Measurements from ENCODE around the gene GSE1. TPM values are rescaled to one million over a fixed set of nuclear protein-coding genes. Genes with fewer than 3 reads are reported as not detected.

GSE1 gene
- total and polyA plus RNA-seq, 2 of the 13 experiments (the other 11 are each of a cell fraction or from before 2014, with no cell fraction given) = 16.1 to 31.2 TPM

DNA sequence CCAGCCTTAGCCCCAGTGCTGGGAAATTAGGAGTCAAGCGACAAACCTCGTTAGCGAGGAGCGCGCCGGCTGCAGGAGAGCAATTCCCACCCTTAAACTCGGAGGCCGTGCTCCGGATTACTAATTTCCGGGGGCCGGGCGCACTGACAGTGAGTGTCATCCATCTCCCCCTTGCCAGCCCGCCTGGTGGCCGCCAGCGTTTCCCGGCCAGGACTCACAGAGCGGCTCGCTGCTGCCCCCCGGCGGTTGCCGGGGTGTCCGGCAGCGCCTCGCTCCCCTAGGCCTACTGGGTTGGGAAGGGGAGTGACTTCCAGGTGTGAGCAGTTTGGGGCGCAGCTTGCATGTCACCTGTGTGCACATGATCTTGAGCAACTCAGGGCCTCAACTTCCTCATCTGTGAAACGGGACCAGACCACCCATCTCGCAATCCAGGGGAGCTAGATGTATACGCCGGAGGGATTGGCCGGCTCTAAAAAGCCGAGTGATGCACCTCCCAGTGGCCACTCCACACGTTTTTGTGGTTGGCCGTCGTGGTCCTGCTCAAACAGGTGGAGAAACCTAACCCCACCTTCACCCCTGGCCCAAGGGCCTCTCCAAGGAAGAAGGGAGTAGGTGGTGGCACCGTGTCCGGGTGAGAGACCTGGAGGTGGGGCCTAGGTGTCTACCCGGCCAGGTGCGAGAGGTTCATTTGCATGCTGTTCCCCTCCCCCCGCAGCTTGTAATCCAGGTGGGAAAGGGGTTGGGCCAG lies 2.5 kb upstream of the GSE1 start (continued):
- TF ChIP-seq, protein P1, sequence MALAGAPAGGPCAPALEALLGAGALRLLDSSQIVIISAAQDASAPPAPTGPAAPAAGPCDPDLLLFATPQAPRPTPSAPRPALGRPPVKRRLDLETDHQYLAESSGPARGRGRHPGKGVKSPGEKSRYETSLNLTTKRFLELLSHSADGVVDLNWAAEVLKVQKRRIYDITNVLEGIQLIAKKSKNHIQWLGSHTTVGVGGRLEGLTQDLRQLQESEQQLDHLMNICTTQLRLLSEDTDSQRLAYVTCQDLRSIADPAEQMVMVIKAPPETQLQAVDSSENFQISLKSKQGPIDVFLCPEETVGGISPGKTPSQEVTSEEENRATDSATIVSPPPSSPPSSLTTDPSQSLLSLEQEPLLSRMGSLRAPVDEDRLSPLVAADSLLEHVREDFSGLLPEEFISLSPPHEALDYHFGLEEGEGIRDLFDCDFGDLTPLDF (CRISPR knock-in tag; IDR thresholded peaks at IDR 0.05) = no peak; the same call in 1 of the 2 replicates
- TF ChIP-seq, protein P2, sequence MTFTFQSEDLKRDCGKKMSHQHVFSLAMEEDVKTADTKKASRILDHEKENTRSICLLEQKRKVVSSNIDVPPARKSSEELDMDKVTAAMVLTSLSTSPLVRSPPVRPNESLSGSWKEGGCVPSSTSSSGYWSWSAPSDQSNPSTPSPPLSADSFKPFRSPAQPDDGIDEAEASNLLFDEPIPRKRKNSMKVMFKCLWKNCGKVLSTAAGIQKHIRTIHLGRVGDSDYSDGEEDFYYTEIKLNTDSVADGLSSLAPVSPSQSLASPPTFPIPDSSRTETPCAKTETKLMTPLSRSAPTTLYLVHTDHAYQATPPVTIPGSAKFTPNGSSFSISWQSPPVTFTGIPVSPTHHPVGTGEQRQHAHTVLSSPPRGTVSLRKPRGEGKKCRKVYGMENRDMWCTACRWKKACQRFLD (CRISPR knock-in tag; IDR thresholded peaks at IDR 0.05; ENCODE audit: borderline replicate concordance) = no peak
- TF ChIP-seq REPIN1 (CRISPR knock-in tag; IDR thresholded peaks at IDR 0.05; ENCODE audit: borderline replicate concordance, low read depth) = peak; percentile 57; the same call in 1 of the 2 replicates
- peak; percentile 70; the same call in 1 of the 2 replicates for TF ChIP-seq ESRRA (CRISPR knock-in tag; IDR thresholded peaks at IDR 0.05; ENCODE audit: low read depth)
- no peak for TF ChIP-seq NR2F6 (IDR thresholded peaks at IDR 0.05)
- peak; percentile 40 for TF ChIP-seq NR2F6 (CRISPR knock-in tag; IDR thresholded peaks at IDR 0.05)
- TF ChIP-seq ZNF263 (CRISPR knock-in tag; IDR thresholded peaks at IDR 0.05) = peak; percentile 78
- TF ChIP-seq CEBPB (IDR thresholded peaks at IDR 0.05; ENCODE audit: borderline replicate concordance, low read depth, low read length) = no peak
- peak; percentile 87 for TF ChIP-seq ZNF501 (CRISPR knock-in tag; IDR thresholded peaks at IDR 0.05)

DNA sequence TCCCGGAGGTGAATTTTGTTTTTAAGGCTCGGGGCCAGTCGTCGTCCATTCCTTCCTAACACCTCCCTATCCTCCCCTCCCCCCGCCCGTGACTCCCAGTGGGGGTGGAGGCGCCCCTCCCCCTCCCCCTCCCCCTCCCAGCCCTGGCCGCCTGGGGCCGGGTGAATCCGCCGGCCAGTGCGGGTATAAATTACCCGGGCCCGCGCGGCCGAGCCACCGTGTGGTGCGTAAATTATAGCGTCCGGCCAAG lies 2.0 kb upstream of the GSE1 start:
- peak overlapping the region; percentile 84 for H3K27ac ChIP-seq (ENCODE audit: extremely low read length, insufficient read depth, low read length)
- H3K4me2 ChIP-seq (ENCODE audit: low read depth, low read length) = peak overlapping the region; percentile 92
- peaks cover 39% of the 10 kb centered on the region for H4K20me1 ChIP-seq (ENCODE audit: insufficient read depth, low read length)
- BruUV-seq (replicated peaks) = no TSS peak
- H3K36me3 ChIP-seq (replicated peaks in 1 of 2; ENCODE audit: control insufficient read depth in 1 of 2, insufficient read depth in 2 of 2, low read length in 2 of 2) = peaks cover under 1 to 3% of the 10 kb centered on the region in 2 experiments; a peak in 2 of 5 replicates
- H3K9me3 ChIP-seq (ENCODE audit: low read length) = no peaks in the 10 kb centered on the region
- no peak for DNase-seq (ENCODE audit: low spot score)
- H3K27me3 ChIP-seq (ENCODE audit: control insufficient read depth in 1 of 2, insufficient read depth in 2 of 2, low read length in 2 of 2) = no peaks in the 10 kb centered on the region
- H3K4me1 ChIP-seq (ENCODE audit: insufficient read depth, low read length) = peaks cover 29% of the 10 kb centered on the region
- in situ Hi-C loops (cut with HindIII; ENCODE audit: extremely low pct_ligation_motif_present, low pct_unique_long_range_greater_than_20kb) = no loop called here
- 13% methylated on average over 7 of the region's 21 CpGs for WGBS (ENCODE audit: low lambda C conversion rate)
- CTCF ChIA-PET (ENCODE audit: low intra/inter-chr PET ratio, low total read pairs) = interaction anchor here (1.1 to 5.1 kb wide), 7 partner anchors 120 to 241 kb away, joined by 3 to 93 read pairs (median 9); no protein-coding TSS in a partner anchor
- no peak overlapping the region for H2AFZ ChIP-seq (ENCODE audit: low read length)
- H3K79me2 ChIP-seq (ENCODE audit: insufficient read depth, low read length) = peaks cover 21% of the 10 kb centered on the region
- H3K9ac ChIP-seq (ENCODE audit: insufficient read depth, low read depth, low read length) = peak overlapping the region; percentile 78
- no peak for ATAC-seq
- intact Hi-C loops (cut with micrococcal nuclease; ENCODE audit: unreplicated experiment) = loop anchor here (2.0 to 10.0 kb wide), 5 partner anchors 54 to 216 kb away; no protein-coding TSS in a partner anchor
- POLR2A ChIA-PET = interaction anchor here (0.6 to 3.7 kb wide), 8 partner anchors 11 to 321 kb away, joined by 3 to 29 read pairs (median 6); no protein-coding TSS in a partner anchor
- H3K4me3 ChIP-seq (replicated peaks in 1 of 3; ENCODE audit: insufficient read depth in 1 of 3, low read depth in 2 of 3, low read length in 3 of 3) = peak overlapping the region; percentile 70 to 82 (median 76)
- FAIRE-seq = no peak
- TF ChIP-seq ZNF441 (CRISPR knock-in tag; IDR thresholded peaks at IDR 0.05; ENCODE audit: borderline replicate concordance) (no peak), ZNF816 (CRISPR knock-in tag; IDR thresholded peaks at IDR 0.05; ENCODE audit: borderline replicate concordance) (0 out of 2 replicates have a peak, but pooled peaks have one; percentile 56), HNRNPK (IDR thresholded peaks at IDR 0.05; ENCODE audit: low read depth, low read length, poor library complexity, severe bottlenecking) (peak; percentile 15), PCBP1 (IDR thresholded peaks at IDR 0.05; ENCODE audit: borderline replicate concordance, low read depth, low read length) (0 out of 2 replicates have a peak, but pooled peaks have one; percentile 53)
